GM19438 (cell line): Measurements from ENCODE around the gene LRRC10.

Source experiments
- ATAC-seq: cut with Tn5 transposase; IDR thresholded peaks from one replicate; pipeline ENCODE4 v1.9.1; 2021; ENCODE audit warnings: low read depth; ENCODE audit not compliant: unreplicated experiment

The LRRC10 gene

DNA sequence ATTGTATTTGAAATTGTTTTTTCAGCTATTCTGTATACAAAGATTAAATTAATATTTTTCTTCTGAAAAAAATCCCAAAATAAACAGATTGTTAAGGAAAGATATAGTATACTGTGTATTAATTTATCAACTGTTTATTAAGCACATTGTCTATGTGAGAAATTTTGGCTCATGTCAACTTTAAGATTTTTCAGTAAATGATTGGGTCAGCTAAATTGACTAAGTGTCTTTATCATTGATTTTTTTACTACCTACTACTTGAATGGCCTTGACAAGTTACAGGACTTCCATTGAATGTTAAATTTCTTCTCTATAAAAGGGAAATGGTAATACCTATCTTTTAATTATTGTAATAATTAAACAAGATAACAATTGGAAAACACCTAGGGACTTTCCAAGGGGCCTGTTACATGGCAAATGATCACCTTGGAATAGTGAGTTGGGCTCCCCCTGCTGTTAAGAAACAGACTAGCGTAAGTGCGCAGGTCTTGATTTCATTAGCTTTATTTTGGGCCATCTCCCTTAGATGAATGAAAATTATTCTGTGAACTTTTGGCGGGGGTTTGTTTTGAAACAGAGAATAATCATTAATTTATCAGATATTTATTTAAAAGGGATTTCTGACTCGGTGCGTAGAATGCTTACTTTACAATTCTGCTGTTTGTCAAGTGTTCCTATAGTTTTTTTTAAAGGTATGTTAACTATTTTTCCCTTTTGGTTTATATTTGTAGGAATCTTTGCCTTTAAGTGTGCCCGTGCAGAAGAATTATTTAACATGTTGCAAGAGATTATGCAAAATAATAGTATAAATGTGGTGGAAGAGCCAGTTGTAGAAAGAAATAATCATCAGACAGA lies 39.9 kb downstream of the LRRC10 start:
- ATAC-seq, result peak; percentile 76

DNA sequence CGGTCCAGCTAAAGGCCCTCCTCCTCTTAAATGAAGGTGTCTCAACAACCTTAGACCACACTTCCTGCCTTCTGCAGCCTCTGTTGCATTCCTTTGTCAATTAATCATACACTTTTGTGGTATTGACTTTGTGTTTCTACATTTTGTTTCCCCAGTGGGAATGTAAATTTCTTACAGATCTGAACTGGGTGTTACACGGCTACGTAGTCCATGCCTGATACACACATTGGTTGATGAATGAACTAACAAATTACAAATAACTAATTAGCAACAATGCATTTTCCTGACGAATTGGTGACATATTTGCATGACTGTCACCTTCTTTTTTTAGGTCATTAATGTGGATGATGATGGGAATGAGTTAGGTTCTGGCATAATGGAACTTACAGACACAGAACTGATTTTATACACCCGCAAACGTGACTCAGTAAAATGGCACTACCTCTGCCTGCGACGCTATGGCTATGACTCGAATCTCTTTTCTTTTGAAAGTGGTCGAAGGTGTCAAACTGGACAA lies 40.6 kb downstream of the LRRC10 start:
- no peak for ATAC-seq

DNA sequence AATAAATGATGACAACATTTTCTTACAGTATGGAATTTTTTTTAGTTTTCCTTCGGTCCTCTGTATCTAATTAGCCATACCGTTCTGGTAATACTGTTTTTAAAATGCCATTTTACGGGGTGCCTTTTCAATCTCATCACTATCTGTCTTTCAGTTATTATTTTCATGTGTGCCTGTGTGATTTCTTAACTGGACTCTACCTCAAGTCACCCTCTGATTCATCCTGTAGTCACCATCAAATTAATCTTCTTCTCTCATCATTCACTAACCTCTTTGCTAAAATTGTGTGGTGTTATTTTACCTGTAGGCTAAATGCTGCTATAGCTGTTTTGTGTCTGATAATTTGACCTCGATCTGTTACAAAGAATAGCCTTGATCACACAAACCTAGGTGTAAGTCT lies 41.5 kb downstream of the LRRC10 start:
- no peak for ATAC-seq

DNA sequence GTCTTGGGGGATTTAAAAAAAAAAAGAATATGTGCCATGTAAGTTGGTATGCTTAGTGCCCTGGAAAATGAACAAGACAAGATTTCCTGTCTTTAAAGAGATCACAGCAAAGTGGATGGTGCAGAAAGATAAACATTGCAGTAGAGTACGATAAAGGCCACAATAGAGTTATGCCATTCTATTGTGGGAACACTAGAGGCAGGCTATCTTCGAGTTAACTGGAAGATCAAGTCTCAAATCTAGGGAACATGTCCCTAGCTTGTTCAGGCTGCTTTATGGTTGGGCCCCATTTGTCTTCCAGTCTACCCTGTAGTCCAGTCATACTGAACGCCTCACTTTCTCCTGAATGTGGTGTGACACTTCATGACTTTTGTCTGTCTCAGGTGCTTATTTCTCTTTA lies 44.1 kb downstream of the LRRC10 start:
- no peak for ATAC-seq

DNA sequence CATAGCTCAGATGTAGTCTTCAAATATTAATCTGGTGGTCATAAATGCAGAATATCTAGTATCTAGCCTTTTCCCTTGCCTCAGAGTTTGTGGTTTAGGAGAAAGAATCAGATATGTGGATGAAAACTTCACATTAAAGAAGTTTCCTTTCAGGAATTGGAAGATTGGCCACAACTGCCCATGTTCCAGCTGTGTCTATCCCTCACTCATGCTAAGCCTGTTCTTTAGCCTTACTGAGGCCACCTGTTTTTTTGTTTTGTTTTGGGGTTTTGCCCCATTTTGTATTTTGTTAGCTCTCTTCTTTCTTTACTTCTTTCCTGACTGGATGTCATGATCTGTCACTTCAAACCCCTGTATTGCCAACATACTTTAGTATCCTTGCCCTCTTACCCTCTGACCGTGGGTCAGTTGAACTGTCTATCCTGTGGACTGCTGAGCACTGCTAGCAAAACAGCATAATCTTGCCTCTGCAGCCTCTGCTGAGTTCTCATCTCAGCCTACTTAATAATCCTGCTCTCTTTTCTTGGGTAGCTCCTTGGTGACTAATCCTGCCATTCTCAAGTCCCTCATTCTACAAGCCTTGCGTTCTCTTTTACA lies 47.4 kb downstream of the LRRC10 start:
- ATAC-seq, result no peak
